ENCODE results near the gene LASP1.

GRCh38 chr17:38898812-38899348, 29.0 kb downstream of the LASP1 start:
- TF ChIP-seq CTCF (IDR thresholded peaks at IDR 0.05), result no peak
- TF ChIP-seq POLR2AphosphoS5 (IDR thresholded peaks at IDR 0.05; ENCODE audit: insufficient read depth in 1 of 2, low read depth in 1 of 2), result peak in 1 of 2 donors; percentile 24
- TF ChIP-seq POLR2A (IDR thresholded peaks at IDR 0.05), result no peak
